GM19035 (cell line): ENCODE measurements around the gene TP53AIP1.
A peak's percentile ranks its signal among the peaks of the same experiment; 100 is the strongest.

Experiments
- ATAC-seq: cut with Tn5 transposase; IDR thresholded peaks from one replicate; pipeline ENCODE4 v1.9.1; 2021; ENCODE audit not compliant: unreplicated experiment

Gene TP53AIP1, protein sequence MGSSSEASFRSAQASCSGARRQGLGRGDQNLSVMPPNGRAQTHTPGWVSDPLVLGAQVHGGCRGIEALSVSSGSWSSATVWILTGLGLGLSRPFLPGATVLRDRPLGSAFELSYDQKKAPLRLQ

DNA sequence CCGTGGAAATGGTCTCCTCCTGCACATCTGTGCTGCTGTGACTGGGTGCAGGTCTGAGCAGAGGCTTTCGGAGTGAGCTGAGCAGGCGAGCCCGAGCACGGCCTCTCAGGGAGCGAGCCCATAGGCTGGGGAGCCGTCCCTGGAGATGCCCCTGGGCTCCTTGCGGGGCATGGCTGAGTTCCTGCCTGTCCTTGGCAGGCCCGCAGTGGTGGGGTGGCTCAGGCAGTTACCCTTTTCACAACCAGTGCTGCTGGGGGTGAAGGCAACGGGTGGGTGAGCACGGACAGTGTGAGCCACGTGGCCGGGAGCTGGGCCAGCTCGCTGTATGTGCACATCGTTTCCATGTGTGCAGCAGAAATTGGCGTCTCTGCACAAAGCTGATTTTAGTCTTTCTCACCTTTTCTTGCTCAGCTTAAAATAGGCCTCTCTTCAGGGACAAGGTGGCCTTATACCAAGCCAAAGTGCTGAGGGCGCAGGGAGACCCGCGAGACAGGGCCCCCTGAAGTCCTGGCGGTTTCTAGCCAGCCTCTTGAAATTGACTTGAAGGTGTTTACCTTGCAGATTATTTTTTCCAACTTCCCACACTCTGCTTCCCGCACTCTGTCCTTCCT, at the start of gene TP53AIP1:
Gene TP53AIP1, minus strand, starts transcription at position 55 of the 611 bp plus-strand sequence. CDS start 5,053 bp downstream, outside the sequence.
- ATAC-seq = no peak

DNA sequence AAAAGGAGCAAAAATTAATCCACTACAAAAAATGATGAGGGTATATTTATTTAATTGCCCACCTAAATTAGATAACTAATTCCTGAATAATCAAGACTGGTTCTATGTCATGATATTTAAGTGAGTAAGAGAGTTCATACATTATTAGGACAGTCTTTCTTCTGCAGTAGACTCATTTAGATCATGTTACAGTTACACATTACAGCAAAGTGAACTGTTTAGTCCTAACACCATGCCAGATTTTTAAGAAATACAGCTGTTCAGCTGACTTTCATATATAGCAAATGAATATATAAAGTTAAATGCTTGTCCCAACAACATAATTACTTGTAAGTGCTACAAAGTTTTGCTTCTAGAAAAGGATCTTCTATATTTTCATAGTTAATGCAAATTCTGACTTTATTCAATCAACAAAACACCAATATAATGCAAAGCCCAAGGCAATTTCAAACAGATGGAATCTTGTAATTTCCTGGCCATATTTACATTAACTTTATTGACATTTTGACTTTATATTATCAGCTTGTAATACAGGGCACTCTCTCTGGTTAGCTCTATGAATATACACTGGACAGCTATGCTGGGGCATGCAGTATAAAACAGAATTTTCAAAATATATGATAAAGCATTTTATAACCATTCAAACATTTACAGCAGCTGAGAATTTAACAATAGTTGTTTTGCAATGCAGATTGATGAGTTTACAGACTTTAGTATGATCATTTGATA, 45.7 kb upstream of the TP53AIP1 start:
- ATAC-seq = no peak

DNA sequence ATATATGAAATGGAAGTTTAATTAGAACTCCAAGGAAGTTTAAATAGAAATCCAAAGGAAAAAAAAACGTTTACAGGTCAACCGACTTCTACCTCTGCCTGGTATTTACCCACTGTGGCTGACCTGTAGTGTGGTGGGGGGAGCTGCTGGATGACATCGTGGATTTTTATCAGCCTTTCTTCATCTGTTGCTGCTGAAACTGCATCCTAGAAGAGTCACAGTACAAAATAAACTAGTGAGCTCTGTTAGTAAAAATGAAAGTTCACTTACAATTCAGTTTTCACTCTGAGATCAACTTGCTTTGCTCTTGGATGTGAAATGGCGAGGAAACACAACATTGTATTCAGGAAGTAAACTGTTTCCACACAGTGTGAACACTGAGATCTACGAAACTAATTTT, 43.2 kb upstream of the TP53AIP1 start:
- no peak for ATAC-seq

DNA sequence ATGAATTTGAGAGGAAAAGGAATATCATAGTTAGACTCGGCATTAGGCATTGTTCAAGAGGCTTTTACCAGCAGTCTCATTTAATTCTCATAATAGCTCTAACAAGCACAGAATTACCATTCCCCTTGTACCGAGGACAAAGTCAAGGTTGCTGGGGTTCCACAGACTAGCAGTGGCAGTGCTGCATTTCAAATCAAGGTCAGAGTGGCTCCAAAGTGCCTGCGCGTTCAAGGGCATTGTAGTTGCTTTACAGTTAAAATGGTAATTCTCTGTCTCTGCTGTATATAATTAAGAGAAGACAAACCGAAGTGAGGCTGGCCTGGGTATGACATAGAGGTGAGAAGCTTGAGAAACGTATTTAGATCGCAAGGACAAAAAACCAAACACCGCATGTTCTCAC, 40.4 kb upstream of the TP53AIP1 start:
- no peak for ATAC-seq

DNA sequence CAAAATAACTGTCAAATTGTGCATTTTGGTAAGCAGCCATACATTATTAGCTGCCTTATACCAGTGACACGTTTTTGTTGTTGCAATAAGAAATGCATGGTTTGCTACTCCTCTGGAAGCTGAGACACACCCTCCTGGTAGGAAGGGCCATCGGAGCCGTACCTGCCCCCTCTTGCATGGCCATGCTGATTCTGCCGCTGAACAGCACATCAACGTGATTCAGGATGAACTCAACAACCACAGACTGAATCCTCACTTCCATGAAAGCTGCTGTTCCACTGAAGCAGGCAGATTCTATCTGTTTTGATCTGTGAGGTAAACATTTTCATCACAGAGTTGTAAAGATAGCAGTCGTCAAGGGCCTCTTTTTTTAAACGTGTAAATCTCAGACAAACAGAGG, 38.6 kb upstream of the TP53AIP1 start:
- no peak for ATAC-seq

DNA sequence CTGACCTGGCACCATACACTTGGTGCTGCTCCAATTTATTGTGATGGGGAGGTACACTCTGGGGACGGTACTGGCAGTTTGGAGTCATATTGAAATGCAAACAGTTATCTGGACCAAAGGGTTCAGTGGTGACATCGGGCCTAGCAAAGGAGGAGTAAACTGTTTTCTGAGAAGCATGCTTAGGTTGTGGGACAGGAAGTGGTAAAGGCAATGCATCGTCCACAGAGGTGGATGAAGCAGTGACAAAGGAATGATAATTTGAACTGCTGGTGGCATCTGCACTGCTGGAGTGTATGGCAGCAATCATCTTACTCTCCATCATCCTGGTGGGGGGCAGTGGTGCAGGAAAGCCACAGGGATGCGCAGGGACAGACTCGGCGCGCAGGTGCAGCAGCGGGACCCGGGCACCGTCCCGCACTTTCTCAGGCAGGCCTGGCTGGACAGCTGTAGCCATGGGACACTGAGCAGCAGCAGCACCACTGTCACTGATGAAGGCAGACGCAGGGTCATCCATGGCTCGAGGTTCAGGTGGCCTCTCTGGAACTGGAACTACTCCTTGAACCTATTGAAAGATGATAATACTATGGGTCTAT, 28.0 kb upstream of the TP53AIP1 start:
- no peak for ATAC-seq

DNA sequence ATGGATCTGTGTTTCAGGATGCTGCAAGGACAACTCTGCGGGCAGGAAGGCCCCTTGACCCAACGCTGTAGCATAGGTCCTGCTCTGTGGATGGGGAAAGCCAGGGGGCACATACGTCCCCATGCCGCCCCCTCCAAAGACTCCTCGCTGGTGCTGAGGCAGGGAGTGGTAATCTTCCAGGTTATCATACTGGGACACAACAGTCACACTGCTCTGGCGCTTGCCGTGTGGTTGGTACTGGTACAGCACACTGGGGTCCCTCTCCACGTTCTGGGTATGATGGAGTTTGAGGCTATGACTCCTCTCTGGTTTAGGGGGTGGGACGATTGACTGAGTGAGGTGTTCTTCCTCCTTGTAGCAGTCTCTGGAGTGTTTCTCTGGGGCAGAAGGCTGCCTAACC, 26.2 kb upstream of the TP53AIP1 start:
- ATAC-seq = no peak

DNA sequence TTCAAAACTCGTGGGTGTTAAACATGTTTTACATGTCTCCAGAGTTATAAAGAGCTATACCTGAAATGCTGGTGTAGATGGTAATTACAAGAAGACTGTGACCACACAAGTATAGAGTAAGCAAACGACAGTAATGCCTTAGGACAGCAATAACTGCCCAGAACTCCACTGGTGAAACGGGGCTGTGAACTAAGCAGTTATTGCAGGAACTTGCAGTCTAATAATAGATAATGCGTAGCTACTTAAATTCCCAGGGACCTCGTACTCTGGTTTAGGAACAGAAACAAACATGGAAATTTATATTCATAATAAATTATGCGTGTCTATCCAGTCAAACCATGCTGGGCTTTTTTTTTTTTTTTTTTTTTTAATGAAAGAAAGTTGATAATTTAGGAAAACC, 24.9 kb upstream of the TP53AIP1 start:
- no peak for ATAC-seq

DNA sequence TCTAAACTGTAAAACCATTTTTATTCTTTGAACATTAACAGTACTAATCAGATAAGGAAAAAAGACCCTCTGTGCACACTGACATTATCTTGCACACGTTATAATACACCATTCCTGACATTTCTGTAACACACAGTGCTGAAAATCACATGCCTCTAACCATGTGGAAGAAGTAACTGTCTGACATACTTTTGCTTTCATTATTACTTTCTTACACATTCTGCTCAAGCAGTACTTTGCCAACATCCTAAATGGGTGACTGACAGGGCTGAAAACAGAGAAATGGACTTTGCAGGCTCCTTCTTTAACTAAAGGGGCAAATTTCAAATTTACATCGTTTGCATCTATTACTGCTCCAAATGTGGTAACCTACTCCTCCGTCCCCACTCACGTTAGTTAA, 22.8 kb upstream of the TP53AIP1 start:
- peak; percentile 96 for ATAC-seq

DNA sequence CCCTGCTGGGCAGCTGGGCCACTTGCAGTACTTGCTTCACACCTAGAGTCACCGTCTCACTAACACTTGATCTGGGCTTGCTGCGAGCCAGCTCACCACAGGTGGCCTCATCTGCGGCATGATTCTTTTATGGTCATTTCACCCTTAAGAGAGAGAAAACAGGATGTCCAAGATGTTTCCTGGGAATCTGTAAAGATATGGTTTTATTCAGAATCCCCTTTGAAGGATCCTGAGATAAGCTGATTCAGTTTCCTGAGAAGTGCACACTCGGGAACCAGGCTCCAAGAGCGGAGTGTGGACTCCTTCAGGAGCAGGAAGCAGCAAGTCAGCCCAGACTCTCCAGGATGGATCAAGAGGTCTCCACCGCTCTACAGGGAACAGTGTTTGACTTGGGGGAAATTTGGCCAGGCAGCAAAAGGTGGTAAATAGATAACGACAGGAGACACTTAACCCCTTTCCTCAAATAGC, 21.8 kb upstream of the TP53AIP1 start:
- no peak for ATAC-seq

DNA sequence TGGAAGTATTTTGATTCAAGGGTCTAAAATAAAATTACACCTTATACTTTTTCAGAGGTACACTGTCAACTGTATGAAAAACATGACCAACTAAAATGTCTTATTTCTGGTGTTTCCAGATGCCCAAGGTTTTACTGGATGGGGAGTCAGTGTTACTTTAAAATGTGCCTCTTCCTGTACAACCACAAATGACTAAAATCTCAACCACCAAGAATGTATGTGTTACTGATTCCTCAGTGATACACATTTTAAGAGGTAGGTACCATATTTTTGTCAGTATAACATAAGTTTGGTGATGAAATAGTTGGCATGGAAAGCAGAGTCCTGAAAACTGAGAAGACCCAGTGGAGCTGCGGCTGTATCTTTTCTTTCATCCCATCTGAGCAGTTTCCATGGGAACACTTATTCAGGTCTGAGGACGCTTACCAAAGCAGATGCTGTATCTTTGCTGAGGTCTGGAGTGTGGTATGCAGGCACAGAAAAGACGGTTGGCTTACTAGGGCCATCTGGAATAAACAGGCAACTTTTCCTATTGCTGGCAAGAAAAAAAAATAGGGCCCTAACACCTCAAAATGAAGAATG, 21.2 kb upstream of the TP53AIP1 start:
- ATAC-seq = no peak

DNA sequence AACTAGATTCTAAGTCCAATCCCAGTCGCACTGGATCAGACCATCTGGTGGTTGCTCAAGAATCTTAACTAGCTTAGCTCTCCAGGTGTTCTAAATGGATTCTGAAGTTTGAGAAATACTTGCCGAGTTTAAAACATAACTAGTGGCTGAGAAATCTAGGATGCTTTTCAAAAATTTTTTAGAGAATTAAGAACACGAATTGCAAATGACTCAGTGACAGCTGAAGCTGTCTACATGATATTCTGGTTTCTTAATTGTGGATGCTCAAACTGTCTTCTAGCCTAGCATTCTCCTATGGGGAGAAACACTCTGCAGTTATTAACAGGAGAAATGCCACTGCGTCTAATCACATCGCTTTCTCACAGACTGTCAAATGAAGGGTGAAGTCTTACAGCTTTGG, 20.2 kb upstream of the TP53AIP1 start:
- no peak for ATAC-seq

DNA sequence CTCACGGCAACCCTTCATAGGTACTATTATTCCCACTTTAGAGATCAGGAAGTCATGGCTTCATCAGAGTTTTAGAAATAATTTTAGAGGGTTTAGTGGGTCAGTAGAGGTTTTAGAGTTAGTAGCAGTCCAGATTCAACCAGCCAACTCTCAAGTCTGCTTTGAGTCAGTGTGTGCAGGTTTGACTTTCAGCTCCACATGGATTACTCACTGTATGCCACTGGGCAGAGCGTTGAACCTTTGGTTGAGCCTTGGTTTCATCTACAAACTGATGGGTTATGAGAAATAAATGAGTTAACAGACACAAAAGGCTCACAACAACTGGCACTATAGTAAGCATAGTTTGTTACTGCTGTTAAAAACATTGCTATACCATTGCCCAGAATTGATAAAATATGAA, 19.0 kb upstream of the TP53AIP1 start:
- ATAC-seq = no peak

DNA sequence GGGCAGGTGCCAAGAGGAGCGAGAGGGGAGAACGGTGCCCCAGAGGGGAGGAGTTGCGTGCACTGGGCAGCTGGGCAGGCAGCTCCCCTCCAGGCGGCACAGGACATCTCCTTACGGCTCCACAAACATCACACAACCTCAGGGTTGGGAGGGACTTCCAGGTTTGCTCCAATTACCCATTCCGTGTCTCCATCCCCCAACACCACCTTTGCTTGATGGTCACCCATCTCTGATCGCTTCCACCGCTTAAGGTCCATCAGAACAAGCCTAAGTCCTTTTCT, 14.5 kb upstream of the TP53AIP1 start:
- ATAC-seq = no peak

DNA sequence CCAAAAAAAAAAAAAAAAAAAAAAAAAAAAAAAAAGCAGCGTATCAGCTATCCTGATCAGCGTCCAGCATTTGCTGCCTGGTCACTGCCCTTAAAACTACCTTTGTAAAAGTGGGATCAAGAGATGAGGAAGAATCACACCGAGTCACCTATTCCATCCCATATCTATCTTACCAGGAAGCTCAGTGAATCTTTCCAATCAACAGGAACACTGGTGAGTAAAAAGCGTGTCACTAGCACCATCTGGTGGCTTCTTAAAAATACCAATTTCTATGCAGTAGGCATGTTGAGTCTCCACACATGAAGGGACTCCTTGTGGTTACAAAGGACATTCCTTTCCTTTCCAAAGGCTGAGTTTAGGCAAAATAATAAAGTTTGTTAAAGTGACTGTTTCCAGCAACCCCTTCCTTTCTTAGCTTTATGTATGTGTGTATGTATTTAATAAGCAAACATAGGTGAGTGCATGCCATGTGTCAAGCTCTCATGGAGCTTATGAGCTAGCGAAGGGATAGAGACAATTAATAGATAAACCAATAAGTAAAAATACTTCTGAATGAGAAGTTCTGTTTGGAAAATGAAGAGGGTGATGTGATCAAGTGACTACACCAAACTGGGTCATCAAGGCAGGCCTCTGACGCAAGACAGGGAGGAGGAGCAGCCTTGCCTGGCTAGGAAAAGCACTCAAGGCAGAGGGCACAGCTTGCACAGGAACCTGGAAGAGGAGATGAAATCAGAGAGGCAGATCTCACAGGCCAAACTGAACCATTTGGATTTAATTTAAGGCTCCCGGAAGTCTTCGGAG, 13.9 kb upstream of the TP53AIP1 start:
- peak; percentile 64 for ATAC-seq

DNA sequence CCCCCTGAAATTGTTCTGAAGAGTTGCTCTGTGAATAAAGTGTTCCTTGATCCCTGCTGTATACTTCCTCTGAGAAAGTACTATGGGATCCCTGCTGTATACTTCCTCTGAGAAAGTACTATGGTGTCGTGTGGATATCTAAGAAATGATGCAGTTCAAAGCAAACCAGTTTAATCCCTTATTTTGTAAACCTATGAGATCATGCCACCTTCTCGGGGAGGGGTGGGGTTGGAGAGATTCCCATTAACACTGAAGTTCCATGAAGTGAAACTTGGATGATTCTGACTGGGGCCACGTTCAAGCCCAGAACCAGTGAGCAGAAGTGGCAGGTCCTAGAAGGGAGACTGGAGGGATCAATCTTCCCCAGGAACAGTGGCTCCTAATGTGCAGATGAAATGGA, 13.0 kb upstream of the TP53AIP1 start:
- ATAC-seq = no peak

DNA sequence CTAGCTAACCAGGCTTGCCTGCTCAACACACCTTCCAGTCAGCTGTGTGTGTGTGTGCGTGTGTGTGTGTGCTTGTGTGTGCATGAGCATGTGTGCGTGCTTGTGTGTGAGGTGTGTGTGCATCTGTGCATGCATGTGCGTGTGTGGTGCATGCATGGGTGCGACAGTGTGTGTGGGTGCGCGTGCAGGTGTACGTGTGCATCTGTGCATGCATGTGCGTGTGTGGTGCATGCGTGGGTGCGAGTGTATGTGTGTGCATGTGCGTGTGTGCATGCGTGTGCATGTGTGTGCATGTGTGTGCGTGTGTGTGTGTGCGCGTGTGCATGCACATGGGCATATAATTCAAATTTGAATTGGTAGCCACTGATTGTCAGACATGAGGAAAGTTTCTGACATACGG, 10.5 kb upstream of the TP53AIP1 start:
- ATAC-seq = no peak

DNA sequence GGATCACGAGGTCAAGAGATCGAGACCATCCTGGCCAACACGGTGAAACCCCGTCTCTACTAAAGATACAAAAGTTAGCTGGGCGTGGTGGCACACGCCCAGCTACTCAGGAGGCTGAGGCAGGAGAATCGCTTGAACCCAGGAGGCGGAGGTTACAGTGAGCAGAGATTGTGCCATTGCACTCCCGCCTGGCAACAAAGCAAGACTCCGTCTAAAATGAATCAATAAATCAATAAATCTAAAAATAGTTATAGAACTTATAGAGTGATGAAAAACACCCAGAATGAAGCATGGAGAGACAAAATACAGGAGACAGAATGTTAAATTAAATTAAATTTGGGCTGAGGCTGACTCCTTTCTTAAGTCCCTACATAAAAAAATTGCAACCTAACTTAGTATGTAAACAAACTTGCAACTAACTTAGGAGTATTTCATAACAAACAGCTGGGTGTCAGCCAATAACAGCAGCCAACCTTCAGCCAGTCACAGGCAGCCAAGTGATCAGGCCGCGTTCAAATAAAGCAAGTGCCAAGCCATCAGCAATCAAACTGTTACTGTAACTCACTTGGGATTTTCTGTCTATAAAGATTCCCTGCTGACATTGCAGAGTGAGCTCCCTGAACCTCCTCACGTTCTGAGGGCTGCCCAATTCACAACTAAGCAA, 7.3 kb upstream of the TP53AIP1 start:
- ATAC-seq = no peak

DNA sequence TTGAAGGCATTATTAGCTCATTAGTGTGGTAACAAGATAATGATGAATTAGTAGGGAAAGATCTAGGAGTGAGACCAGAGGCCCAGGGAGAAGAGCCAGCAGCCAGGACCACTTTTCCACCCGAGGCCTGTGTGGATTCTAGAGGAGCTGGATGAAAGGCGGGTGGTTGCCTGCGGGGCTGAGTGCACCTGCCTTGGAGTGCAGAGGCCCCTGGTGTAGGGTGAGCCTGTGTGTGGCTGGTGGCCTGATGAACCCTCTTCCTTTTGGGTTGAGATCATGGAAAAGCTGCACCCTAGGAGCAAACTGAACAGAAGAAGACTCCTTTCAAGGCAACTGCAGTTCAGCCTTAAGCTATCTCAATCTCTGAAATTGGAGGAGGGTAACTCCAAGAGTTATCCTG, 5.9 kb upstream of the TP53AIP1 start:
- no peak for ATAC-seq

DNA sequence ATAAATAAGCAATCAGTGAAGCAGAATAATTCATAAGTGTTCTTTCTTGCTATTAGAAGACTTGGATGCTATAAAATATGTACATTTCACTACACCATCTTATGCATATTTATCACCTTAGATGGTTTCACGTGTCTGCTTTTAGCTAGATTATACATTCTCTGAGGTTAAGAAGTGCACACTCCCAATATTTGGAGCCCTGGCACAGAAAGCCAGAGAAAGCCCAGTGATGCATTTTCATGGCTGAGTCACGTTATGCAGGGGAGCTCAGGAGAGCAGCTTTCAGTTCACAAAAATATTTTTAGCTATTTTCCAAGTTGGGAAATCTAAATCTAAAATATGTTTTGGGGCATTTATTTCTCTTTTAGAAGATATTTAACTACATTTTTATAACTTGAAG, 5.1 kb upstream of the TP53AIP1 start:
- no peak for ATAC-seq

DNA sequence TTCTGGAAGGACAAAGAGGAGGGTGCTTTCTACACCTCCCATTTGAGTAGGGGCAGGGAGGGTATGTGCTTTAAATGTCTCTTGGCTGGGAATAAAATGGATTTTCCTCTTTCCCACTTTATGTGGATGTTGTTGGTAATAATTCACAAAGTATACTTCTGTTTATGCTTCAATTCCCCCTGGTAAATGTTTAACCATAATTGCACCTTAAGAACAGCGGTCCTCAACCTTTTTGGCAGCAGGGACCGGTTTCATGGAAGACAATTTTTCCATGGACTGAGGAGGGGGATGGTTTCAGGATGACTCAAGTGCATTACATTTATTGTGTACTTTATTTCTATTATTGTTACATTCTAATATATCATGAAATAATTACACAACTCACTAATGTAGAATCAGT, 4.0 kb upstream of the TP53AIP1 start:
- ATAC-seq = no peak
